ENCODE measurements around the gene UBTF.

UBTF gene

DNA sequence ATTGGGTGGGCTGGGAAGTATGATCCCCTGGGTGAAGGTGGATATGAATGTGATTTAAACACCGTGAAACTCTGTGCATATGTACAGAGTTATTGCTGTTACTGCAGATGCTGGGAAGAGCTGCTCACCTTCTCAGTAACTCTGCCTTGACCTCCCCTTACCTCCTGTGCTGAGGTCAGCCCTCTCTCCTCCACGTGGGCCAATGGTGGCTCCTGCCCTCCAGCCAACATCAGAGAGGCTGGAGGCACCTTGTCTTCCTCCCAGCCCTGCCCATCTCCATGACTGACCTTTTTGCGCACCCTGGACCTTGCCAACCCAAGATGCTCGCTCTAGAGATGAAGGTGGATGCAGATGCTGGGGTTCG is 49.4 kb downstream of the UBTF start:
- DNase-seq, result no peak

DNA sequence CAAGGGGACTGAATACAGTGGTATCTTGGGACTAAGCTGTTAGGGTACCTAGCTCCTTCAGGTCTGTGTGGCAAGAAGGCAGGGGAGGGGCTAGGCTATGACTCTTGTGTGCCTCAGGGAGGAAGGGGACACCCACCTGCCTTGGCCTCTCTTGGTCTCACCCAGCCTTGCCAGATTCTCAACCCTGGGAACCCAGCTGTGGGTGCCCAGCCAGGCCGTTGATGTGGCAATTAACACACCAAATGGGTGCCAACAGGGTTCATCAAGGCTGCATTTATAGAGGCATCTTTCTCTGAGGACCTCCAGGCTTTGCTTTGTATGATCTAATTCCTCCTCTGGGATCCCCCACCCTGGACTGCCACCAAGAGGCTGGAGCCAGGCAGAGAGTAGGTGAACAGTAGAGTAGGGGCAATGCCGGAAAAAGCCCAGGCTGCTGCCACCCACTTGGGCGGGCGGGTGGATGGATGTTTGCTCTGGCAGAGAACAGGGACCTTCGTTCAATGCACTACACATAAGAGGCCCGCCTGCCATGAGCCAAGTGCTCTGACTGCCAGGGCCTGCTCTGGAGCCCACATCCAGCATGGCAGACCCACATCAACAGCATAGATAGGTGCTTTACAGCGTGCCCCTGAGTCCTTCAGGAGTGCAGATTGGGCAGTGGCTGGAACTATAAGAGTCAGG is 52.2 kb downstream of the UBTF start:
- DNase-seq, result no peak

- no peak for DNase-seq
Measured at GRCh38 chr17:44164476-44164875, 55.0 kb downstream of the UBTF start.

DNA sequence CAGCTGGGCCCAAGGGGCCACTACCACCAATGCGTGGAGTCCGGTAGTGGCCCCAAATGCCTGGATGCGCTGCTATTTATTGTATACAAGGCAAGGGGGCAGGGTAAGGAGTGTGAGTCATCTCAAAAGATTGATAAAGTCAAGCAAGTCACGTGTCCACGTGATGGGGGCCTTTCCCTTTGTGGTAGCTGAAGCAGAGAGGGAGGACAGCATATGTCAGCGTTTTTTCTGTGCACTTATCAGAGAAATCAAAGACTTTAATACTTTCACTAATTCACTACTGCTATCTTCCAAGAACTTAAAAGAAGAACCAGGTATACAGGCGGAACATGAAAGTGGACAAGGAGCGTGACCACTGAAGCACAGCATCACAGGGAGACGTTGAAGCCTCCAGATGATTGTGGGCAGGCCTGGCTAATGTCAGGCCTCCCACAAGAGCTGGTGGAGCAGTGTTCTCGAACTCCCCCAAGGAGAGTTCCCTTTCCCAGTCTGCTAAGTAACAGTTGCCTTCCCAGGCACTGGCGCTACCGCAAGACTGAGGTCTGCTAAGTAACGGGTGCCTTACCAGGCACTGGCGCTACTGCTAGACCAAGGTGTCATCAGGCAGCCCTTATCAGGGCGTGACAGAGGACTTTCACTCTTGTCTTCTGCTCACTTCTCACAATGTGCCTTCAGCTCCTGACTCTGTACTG is 59.8 kb downstream of the UBTF start:
- no peak for DNase-seq

- no peak for DNase-seq
Measured at GRCh38 chr17:44155488-44155887, 64.0 kb downstream of the UBTF start.

All from fibroblast of skin of scalp (primary cell).